HG02610 (cell line): ENCODE results near the gene KRTAP10-7.
"Not testable (repeated sequence)": the region's sequence is repeated elsewhere in the genome, so short reads cannot be mapped to it uniquely, and the experiment has no call there.

Source experiments
- ATAC-seq: cut with Tn5 transposase; IDR thresholded peaks from one replicate; pipeline ENCODE4 v1.9.1; 2021; ENCODE audit warnings: mild to moderate bottlenecking, moderate library complexity; ENCODE audit not compliant: unreplicated experiment

KRTAP10-7 gene

DNA sequence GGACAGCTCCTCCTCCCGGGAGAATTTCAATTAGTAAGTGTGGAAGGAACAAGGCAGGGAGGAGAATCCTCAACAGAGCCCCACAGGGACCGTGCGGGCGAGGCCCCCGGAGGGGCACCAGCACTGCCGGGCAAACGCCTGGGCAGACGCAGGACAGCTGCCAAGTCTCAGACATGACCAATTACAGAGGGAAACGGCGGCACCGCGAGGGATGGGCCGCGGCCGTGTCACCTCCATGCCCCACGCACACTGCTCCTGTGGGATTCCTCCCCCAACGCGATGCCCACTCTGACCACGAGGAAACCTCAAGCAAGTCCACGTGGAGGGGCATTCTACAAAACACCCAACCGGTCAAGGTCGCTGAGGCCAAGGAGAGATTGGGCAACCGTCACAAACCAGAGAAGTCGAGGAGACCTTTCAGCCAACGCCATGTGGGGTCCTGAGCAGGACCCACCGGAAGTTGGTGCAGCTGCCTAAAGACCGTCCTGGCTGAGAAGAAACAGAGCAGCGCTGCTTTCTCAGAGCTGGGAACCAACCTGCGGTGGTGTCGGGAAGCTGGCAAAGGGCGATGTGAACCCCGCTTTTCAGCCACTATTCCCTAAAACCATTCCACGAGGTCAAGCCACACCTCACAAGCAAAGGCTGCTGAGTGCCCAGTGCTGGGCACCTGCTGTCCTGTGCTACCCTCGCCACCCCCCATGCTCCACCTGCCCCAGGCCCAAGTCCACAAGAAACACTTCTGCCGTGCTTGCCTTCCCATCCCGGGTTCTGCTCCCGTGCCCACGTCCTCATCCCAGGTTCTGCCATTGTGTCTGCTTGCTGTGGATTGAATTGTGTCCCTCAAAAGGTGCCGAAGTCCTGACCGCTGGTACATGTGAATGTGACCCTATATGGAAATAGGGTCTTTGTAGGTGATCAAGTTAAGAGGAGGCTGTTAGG lies 28.3 kb upstream of the KRTAP10-7 start:
- no peak for ATAC-seq

DNA sequence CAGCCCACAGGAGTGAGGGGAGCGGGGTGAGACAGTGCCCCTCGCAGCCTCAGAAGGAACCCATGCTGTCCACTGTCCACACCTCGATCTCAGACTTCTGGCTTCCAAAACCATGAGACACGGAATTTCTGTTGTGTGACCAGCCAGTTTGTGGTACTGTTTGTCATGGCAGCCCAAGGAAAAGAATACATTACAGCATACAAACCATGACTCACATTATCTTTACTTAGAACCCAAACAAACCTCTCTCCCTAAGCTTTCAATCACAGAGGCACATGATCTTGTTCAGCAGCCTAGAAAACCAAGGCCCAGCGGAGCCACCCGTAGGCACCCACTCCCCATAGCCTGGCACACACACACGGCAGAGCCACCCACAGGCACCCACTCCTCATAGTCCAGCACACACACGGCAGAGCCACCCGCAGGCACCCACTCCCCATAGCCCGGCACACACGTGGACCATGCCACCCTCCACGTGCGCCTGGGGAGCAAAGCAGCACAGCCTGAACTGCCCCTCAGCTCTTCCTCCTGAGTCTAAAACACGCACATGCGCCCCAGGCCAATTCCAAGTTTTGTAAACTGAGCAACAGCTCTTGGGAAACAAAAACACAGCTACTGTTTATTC lies 27.3 kb upstream of the KRTAP10-7 start:
- no peak for ATAC-seq

DNA sequence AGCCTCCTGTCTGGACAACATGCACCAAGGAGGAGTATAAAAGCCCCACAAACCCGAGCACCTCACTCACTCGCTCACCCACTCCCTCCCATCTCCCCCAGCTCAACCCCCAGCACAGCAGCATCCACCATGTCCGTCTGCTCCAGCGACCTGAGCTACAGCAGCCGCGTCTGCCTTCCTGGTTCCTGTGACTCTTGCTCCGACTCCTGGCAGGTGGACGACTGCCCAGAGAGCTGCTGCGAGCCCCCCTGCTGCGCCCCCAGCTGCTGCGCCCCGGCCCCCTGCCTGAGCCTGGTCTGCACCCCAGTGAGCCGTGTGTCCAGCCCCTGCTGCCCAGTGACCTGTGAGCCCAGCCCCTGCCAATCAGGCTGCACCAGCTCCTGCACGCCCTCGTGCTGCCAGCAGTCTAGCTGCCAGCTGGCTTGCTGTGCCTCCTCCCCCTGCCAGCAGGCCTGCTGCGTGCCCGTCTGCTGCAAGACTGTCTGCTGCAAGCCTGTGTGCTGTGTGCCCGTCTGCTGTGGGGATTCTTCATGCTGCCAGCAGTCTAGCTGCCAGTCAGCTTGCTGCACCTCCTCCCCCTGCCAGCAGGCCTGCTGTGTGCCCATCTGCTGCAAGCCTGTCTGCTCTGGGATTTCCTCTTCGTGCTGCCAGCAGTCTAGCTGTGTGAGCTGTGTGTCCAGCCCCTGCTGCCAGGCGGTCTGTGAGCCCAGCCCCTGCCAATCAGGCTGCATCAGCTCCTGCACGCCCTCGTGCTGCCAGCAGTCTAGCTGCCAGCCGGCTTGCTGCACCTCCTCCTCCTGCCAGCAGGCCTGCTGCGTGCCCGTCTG lies 26.6 kb upstream of the KRTAP10-7 start, which contains the start of gene KRTAP10-4:
Gene KRTAP10-4 (plus strand): TSS at position 100 of the 827 bp plus-strand sequence. CDS start 30 bp downstream, at position 130.
- ATAC-seq = not testable (repeated sequence)

DNA sequence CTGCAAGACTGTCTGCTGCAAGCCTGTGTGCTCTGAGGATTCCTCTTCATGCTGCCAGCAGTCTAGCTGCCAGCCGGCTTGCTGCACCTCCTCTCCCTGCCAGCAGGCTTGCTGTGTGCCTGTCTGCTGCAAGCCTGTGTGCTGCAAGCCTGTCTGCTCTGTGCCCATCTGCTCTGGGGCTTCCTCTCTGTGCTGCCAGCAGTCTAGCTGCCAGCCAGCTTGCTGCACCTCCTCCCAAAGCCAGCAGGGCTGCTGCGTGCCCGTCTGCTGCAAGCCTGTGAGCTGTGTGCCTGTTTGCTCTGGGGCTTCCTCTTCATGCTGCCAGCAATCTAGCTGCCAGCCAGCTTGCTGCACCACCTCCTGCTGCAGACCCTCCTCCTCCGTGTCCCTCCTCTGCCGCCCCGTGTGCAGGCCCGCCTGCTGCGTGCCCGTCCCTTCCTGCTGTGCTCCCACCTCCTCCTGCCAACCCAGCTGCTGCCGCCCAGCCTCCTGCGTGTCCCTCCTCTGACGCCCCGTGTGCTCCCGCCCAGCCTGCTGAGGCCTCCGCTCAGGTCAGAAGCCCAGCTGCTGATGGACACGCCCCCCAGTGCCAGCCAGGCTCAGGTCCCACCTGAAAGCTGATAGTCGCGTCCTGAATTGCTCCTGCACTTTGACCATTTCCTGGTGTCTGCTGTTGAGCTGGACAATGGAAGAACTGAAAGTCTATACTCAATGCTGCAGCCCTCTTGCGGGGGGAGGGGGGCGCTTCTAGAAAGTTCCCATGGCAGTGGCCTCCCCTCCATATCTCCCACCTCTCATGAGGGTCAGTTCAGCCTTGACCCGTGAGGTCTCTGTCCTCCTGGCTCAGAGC lies 25.7 kb upstream of the KRTAP10-7 start:
- ATAC-seq = no peak

DNA sequence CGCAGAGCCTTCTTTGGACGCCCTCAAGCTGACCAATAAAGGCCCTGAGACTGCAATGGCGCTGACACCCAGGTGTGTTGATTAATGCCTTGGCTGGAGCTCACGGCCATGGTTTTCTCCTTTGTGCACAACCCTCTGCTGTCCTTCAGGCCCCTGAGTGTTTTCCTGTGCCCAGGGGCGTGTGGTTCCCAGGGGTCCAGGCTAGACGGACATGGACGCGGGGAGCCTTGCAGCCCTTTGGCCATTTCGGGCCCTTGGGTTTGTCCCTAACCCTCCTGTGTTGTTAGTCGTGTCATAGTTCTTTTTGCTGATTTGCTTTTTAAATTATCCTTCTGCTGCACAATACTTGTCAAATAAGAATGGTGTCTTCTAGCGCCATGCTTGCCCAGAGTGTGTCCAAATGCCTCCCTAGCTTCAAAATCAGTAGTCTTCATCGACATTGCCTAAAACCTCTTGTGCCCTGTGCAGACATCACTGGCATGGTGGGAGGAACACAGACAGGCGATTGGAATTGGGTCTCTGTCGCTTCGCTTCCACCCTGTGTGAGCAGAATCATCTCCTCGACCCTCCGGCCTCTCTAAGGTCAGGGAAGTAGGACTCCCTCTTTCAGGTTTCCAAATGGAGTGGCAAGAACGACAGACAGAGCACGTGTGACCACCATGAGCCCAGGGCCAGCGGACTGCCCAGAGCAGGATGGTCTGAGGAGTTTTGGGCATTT lies 24.9 kb upstream of the KRTAP10-7 start:
- ATAC-seq = no peak

DNA sequence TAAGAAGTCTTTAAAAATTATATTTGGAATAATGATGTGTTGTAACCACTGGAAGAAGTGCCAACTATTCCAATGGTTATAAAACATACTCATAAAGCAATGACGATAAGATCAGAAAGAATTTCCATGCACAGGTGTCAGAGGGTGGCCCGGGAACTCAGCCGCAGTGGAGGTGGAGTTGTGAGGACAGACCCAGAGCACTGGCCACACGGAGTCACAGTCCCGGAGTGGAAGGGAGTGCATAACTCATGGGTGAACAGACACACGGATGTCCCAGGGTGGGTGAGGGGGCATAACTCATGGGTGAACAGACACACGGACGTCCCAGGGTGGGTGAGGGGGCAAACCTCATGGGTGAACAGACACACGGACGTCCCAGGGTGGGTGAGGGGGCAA lies 24.4 kb upstream of the KRTAP10-7 start:
- no peak for ATAC-seq

DNA sequence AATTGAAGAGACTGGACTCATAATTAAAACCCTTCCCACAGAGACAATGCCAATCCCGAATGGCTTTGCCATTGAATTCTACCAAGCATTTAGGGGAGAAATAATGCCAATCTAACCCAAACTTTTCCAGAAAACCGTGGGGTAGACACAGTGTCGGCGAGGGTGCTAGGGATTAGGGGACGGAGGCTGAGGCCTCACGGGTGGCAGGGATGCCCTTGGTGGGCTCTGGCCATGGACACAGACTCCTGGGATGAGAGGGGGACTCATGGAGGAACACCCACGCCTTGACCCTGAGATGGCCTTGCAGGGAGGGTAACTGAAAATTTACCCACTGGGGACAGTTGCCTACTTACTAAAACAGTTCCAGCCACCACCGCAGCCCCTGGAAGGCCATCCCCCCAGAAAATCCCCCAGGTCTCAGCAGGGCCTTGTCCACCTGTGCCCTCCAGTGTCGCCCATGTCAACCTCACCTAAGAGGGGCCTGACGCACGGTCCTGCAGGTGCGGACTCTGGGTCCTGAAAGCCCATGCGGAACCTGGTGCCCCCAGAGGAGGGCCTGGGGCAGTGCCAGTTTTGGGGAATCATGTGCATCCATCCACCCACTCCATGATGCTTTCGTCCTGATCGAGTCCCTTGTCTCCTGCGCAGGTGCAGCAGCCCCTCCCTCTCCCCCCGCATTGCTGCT lies 21.9 kb upstream of the KRTAP10-7 start:
- ATAC-seq = no peak

DNA sequence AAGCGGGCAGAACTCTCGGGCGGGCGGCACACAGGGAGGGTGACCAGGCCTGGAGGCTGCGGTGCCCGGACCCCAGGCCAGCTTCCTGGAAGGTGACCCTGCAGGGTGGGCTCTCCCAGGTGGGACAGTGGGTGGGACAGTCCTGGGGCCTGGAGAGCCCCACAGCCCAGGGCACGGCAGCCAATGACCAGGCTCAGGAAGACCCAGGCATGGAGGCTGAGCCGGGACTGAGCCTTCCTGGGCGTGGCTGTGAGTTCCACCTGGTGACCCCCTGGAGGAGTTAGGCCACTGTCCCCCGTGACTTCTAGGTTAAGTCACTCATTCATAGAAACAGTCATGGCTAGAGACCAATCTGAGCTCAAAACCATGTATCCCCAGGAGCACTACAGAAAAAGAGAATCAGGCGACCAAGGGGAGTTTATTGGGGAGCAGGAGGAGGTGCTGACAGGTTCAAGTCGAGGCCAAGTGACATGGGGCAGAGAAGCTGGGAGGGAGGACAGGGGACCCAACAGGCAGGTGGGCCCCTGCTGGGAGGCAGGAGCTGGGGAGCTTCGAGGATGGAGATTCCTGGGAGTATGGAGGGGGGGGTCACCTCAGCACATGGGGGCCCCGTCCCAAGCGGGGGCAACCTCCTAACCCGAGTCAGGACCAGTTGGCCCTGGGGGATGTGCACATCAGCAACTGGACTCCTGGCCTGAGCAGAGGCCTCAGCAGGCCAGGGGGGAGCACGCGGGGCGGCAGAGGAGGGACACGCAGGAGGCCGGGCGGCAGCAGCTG lies 21.2 kb upstream of the KRTAP10-7 start:
- no peak for ATAC-seq

DNA sequence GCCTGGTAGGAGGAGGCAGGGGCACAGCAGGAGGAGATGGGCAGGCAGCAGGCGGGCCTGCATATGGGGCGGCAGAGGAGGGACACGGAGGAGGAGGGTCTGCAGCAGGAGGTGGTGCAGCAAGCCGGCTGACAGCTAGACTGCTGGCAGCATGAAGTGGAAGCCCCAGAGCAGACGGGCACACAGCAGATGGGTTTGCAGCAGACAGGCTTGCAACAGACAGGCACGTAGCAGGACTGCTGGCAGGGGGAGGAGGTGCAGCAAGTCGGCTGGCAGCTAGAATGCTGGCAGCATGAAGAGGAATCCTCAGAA lies 20.6 kb upstream of the KRTAP10-7 start:
- ATAC-seq = no peak

DNA sequence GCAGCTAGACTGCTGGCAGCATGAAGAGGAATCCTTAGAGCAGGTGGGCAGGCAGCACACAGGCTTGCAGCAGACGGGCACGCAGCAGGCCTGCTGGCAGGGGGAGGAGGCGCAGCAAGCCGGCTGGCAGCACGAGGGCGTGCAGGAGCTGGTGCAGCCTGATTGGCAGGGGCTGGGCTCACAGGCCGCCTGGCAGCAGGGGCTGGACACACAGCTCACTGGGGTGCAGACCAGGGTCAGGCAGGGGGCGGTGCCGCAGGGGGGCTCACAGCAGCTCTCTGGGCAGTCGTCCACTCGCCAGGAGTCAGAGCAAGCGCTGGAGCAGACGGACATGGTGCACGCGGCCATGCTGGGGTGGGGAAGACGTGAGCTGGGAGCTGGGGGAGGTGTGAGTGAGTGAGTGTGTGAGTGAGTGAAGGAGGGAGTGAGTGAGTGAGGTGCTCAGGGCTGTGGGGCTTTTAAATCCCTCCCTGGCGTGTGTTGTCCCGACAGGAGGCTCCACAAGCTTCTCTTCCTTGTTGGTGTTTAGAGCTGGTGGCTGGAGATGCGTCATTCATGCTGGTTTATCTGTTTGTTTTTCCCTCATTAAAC lies 20.1 kb upstream of the KRTAP10-7 start, which contains the start of gene KRTAP10-5:
Gene KRTAP10-5 (minus strand): TSS at position 374 of the 591 bp plus-strand sequence. CDS start 26 bp downstream, at position 348.
- not testable (repeated sequence) for ATAC-seq

DNA sequence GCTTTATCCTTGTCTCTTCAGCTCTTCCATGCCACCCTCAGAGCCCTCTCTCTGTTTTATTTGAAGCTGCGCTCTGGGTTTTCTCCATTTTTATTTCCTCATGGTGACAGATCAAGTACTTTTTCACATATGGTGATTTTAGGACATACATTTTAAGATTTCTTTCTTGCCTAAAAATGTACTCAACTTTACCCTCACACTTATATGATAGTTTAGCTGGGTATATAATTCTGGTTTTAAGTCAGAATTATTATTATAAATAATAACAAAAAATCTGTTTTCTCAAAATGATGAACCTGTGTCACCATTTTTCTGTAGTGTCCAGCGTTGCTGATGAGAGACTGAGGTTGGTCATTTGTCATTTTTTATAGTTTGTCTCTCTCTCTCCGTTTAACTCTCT lies 19.2 kb upstream of the KRTAP10-7 start:
- no peak for ATAC-seq

DNA sequence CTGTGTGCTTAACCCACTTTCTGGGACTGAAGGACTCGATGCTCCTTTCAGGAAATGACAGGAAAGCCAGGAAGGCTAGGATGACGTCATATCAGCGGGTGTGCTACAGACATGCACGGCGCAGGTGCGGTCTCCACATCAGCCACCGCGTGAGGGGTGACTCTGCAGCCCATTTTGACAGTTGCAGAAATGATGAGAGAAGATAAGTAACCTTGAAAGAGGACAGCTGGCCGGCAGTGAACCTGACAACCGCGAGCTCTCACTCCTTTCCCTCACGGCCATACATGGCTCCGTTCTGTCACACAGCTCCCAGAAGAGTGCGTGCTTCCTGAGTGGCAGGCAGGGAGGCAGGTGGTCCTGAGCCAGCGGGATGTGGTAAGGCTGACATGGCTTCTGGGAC lies 18.3 kb upstream of the KRTAP10-7 start:
- ATAC-seq = no peak

DNA sequence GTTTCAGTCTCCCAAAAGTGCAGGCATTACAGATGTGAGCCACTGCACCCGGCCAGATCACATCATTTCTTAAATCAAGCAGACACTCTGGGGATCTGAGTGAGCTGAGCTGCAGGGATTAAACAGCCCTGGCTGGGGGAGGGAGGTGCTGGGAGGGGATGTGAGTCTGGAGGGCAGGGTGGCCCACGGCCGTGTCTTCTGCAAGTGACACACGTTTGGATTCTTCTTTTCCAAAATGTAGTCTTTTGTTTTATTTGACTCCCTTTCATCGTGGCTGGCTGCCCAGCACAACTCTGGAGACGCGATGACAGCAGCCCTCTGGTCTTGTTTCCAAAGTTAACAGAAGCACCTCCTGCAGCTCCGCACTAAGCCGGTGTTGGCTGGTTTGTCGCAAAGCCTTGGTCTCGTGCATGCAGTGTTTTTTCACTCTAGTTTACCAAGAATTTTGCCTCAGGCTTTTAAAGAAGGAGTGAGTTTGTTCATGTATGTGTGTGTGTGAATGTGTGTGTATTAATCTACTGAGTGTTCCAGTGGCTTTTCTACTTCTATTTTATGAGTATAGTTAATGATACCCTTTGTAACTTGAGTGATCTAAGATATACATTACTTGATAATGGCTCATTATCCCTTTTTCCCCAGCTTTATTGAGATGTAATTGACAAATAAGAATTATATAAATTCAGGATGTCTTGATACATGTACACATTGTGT lies 17.2 kb upstream of the KRTAP10-7 start:
- ATAC-seq = no peak

DNA sequence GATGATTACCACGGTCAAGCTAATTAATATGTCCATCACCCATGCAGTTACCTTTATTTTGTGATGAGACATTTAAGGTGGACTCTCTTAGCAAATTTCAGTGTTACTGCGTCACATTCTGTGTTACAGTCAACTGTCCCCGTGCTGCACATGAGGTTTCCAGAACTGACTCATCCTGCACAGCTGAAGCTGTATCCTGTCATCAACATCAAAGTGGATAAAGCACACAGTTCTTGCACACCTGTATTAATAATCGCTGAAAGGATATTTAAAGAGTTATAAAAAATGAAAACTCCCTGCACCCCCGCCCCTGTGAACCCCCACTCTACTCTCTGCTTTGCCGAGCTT lies 16.6 kb upstream of the KRTAP10-7 start:
- no peak for ATAC-seq

DNA sequence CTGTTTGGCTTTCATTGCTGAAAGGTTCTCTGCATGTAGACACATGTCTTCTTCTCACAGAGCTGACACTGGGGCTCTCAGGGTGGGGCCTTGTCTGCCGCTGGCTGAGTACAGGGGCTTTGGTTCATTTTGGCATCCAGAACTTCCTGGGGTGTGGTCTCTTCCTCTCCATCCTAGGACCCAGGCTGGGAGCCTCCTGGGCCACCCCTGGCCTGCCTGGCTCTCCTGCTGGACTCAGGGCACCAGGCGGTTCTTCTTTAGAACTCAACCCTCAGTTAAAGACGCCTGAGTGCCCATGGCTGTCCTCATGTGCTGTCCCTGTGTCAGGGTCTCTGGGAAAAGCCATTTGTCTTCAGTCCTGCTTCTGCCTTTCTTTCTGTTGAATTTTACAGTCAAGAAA lies 14.5 kb upstream of the KRTAP10-7 start:
- no peak for ATAC-seq

DNA sequence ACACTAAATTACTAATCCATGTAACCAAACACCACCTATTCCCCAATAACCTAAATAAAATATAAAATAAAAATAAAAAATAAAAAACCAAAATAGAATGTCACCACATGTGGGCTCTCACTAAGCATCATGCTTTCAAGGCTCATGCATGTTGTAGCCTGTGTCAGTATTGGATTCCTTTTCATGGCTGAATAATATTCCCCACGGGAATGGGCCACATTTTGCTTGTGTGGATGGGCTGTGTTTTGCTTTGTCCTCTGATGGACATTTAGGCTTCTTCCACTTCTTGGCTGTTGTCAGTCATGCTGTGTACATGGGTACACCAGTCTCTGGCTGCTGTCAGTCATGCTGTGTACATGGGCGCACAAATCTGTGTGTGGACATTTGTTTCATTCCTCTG lies 11.3 kb upstream of the KRTAP10-7 start:
- no peak for ATAC-seq

DNA sequence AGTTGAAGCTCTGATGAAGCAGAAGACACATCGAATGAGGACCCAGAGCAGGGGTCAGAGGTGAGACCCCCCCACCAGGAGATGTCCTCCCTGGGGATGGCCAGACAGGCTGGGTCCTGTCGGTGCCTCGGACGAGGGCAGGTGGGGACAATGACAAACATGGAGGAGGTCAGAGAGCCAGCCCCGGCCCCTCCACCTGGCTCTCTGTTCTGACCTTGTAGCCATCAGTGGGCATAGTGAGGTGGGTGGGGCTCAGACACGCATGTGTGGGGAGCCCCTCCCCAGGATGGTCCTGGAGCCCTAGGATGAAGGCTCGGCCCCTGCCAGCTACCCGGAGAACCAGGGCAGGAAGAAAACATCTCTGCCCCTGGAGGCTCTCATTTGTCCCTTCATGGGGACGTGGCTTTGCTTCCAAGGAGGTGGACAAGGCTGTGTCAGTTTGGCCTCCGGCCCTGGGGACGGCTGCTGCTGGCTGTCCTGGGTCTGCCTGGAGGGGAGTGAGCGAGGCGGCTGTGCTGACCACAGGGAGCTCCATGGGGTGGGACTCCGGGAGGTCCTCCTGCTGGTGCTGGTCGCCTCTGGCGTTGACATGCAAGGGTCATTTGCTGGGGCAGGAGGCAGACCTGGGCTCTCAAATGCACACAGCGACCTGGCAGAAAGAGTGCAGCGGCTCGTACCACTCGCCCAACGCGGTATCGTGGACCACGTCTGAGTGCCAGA lies 10.7 kb upstream of the KRTAP10-7 start:
- ATAC-seq = no peak
